OCI-M2 (cell line): Measurements from ENCODE around the gene KLF13.

ENCODE experiments used
- DNase-seq: peaks from one replicate; lab custom pipeline; 2025; ENCODE audit not compliant: unreplicated experiment; lab: John Stamatoyannopoulos, UW

Gene KLF13

DNA sequence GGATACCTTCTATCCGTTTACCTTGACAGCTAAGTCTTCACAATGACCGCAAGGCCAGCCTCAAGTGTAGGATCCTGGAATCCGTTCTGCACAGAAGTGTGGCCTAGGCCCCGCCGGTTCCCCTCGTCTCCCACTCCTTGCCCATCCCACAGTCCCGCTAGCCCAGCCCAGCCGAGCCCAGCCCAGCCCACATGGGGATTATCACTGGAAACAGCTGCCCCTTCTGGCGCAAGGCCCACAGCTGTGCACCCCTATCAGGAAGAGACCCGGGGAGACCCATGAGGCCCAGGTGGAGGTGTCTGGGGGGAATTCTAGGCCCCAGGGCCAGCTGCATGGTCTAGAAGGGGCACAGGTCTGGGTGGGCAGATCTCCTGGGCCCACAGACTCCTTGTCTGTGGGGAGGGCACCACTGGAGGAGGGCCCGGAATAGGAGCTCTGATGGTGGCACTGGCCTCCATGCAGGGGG, 27.9 kb upstream of the KLF13 start:
- no peak for DNase-seq

DNA sequence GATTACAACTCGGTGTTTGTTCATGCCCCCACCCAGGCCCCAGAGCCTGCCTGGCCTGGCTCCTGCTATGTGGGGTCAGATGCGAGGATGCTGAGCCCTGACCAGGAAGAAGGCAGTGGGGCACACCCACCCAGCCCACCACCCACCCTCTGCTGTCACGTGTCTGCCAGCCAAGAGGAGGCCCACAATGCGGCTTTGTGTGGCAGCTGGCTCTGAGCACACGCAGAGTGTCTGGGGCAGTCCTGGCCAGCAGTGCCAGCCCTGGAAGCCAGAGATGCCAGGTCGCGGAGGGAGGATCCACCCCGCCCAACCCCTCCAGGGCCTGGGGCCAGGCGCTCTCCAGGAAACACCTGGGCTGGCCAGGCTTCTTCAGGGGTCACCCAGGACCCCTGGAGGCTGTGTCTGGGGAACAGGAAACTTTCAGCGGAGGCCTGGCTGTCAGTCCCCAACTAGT, 26.4 kb upstream of the KLF13 start:
- no peak for DNase-seq

GRCh38 chr15:31300981-31301672, 25.5 kb upstream of the KLF13 start:
- DNase-seq = no peak

- no peak for DNase-seq
Measured at GRCh38 chr15:31301673-31301990, 25.0 kb upstream of the KLF13 start.

DNA sequence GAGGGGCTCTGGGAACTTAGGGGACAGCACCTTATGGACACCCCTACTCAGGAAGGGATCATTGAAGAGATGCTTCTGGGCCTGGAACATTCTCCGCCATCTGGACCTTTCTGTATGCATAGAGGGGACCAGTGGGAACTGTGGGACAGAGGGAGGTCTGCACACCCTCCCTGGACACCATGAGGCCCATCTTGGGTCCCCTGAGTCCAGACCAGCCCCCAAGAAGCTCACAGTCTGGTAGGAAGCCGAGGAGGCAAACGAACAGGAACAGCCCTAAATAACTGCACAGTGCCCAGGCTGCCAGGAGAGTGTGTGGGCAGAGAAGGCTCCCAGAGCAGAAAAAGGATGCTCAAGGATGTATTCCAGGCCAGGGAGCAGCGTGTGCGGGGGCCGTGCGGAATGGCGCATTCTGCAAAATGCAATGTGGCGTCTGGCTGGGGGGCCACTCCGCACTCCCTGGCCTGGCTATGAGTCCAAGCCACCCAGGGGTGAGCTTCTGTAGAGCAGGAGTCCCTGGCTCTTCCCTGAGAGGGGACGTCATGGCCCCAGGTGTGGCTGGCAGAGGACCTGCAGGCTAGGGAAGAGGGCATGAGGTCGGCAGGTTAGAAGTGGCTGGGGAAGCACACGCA, 24.5 kb upstream of the KLF13 start:
- DNase-seq = no peak

DNA sequence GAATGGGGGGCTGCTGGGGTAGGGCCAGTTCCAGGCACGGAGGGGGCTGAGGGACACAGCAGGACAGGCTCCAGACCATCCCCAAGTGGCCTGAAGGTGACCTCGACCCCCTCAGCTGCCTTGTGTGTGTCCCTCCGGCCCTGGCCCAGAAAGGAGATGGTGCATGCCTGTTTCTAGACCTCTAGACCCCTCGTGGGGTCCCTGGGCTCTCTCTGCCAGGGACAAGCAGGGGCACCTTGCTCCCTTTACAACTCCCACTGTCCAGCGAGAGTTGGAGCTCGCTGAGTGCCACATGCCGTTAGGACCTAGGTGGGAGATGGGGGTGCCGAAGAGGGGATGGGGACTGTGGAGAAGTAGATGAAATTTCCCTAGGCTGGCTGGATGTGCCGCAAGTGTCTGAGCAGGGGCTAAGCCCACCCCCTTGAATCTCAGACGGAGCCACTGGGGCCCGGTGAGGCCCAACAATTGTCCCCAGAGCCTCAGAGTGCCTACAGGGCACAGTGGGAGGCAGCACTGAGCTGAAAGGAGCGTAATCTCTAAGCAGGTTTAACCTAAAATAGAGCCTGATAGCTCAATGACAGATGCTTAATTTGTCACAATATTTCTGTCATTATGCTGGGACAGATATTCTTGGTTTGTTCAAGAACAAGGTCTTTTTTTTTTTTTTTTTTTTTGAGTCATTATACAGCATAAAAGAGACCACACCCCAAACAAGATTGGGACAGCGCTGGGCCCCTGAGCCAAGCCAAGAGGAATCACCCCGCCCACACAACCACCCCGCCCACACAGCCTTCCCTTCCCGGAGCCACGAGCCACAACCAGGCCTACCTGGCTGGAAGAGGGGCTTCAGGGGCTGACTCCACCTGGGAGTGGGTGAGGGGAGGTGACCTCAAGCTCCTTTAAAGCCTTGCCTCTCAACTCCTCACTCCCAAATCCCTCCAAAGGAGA, 23.6 kb upstream of the KLF13 start:
- no peak for DNase-seq

- no peak for DNase-seq
Measured at GRCh38 chr15:31303726-31304648, 22.6 kb upstream of the KLF13 start.

DNA sequence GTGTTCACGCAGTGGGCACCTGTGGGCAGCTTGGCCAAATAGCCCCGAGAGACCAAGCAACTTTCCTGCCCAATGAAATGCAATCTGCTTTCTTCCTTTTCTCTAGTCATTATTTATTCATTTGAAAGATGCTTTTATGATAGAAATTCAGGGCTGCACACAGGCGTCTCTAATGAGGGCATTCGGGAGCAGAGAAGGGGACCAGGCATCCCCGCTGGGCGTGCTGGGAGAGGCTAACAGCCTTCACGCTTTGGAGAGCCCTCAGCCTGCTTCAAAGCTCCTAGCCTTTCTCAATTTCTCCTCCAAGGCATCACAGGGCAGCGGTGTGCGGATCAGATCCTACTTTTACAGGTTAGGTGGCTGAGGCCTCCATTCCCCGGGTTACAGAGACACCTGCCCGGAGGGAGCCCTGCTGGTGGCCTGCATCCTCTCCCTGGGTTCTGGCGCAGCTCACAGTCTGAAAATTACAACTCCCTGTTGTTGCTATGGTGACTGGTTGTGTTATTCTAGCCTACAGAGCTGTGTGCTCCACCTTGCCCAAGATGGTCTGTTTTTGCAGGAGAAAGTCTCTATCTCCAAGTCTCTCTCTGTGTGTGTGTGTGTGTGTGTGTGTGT, 21.8 kb upstream of the KLF13 start:
- no peak for DNase-seq

DNA sequence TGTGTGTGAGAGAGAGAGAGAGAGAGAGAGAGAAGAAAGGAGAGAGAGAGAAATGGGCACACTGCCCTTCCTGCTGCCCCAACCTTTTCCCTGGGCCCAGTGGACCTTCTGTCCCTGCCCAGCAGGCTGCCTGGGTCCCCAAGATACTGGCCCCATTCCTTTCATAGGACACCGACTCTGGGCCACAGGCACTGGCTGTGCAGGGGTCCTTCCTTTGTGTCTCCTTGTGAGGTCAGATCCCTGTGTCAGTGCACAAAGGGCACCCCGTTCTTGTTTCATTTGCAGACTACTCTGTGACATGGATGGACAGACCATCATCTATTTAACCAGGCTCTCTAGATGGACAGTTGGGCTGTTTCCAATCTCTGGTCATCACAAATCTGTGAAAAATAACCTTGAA, 21.3 kb upstream of the KLF13 start:
- no peak for DNase-seq

- DNase-seq = no peak
Measured at GRCh38 chr15:31305796-31306425, 20.7 kb upstream of the KLF13 start.

- DNase-seq = no peak
Measured at GRCh38 chr15:31306426-31307269, 20.0 kb upstream of the KLF13 start.

DNA sequence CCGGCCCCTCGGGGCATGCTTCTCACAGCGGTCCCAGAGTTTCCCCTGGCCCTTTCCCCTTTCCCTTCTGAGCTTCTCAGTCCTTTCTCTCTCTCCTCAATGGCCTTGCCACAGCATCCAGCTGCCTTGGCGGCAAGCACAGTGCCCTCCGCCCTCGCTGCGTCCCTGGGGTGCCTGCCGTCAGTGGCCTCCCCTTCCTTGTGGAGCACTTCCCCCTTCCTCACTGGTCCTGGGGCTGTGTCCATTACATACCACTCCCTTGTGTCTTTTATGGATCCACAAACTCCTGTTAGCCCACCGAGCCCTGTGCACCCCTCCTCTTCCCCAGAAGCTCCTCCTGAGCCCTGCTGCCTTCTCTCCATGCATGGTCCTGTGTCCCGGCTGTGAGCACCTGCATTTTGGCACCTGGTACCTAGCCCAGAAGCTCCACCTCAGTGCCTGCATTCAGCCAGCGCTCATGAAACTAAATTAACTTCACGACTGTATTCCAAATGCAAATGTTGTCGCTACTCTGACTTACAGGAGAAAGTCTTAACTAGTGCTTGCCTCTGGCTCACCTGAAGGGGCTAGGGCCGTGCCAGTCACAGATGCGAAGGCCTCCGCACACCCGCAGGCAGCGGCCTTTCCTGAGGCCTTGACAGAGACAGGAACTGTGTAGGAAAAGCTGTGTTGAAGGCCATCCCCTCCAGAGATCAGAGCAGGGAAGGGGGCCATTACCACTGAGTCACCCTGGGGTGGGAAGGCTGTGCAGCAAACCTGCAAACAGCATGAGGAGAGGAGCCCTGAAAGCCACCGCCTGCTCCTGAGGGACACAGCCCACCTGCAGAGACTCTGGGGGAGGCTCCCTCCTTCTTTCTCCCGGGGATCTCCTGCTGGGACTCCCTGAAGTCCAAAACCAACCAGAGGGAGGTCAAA, 19.1 kb upstream of the KLF13 start:
- DNase-seq = no peak

GRCh38 chr15:31308185-31308639, 18.4 kb upstream of the KLF13 start:
- DNase-seq = no peak

DNA sequence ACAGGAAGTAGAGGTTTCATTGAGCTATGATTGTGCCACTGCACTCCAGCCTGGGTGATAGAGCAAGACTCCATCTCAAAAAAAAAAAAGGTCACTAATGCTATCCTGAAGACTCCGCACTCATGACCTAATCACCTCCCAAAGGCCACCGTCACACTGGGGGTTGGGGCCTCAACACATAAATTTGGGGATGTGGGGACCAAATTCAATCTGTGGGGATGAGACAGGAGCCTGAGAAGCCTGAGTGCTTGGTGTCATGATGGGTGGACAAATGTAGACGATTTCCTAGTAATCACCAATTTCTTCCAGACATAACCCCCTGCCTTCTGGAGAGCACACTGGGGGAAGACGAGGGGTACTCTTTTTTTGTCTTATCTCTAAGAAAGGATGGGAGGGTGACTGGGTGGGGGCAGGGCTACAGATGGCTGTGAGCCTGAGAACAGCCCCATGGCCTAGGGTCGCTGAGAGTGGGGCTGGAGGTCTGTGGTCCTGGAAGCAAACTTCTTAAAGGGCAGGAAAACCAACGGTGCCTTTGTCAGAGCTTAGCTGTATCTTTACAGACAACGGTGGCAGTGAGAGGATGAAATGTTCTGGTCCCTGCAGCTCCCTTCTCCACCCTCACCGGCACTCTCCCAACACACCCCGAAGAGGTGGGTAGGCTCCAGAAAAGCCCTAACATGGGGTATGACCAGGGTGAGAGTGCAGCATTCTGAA, 16.6 kb upstream of the KLF13 start:
- DNase-seq = no peak

DNA sequence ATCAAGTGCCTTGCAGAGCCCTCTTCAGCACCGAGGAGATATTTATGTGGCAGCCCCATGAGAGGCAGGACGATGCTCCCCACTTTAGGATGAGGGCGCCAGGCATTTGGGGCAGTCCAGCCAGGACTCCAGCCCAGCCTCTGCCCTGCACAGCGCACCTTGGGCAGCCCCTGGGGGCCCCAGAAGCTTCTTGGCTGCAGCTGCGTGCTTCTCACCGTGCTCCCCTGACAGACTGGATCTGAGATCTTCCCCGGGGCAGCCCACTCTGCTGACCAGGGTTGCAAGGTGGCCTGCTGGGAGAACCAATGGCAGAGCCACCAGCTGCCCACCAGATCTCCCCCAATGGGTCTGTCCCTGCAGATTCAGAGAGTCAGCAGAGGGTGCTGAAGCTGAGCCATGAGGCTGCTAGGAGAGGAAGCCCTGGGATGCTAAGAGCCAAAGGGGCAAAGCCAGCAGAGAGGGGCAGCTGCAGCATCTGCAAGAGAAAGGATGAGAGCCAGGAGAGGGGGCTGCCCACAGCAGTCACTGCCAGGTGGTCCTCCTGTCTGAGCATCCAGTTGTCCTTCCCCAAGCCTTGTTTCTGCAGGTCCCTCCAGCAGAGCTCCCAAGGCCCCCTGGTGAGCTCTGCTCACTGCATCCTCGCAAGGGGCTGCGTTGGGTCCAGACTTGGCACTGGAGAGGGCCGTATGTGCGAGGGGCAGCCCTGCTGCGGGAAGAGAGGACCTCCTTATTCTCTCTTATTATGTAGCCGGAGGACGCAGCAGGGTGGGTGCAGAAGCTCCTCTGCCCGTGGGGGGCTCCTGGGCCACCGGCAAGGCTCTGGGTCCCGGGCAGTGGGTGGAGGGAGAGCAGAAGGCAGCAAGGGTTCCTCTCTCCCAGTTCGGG, 14.7 kb upstream of the KLF13 start:
- no peak for DNase-seq

DNA sequence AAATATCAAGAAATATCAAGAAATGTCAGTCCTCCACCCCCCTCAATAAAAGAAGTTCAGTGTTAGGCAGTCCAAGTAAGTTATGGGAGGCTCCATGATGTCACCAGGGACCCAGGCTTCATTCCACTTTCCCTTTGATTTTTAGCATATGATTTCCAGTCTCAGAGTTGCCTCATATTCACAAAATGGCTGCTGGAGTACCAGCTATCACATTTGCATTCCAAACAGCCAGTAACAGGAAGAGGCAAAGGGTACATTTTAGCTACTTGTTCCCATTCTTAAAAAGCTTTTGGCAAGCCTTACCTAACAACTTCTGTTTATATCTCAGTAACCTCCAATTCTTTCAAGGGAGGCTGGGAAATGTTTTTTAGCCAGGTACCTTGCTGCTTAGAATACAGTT, 13.4 kb upstream of the KLF13 start:
- DNase-seq = no peak
